Fibroblast of lung (primary cell): Measurements from ENCODE around the gene MTSS2. TPM values are rescaled to one million over a fixed set of nuclear protein-coding genes. Genes with fewer than 3 reads are reported as not detected.
A peak's percentile ranks its signal among the peaks of the same experiment; 100 is the strongest.

Experiments used
- DNase-seq, 2 donors: peaks; one replicate each; pipeline versions ENCODE4 v3.0.0 to v3.0.0-alpha.2; 2010; ENCODE audit warnings: low read depth in 2 of 2
- H2AFZ ChIP-seq: 2 replicates; pipeline ENCODE4 v1.5.1; 2012; ENCODE audit warnings: low read length, control low read depth, inconsistent platforms
- H3K27ac ChIP-seq: 2 replicates; pipeline ENCODE4 v1.5.1; 2011; ENCODE audit warnings: low read length, control low read depth; ENCODE audit not compliant: insufficient read depth
- H3K27me3 ChIP-seq: 2 replicates; pipeline ENCODE4 v1.5.1; 2011; ENCODE audit warnings: mild to moderate bottlenecking, low read length; ENCODE audit not compliant: control insufficient read depth, insufficient read depth
- H3K36me3 ChIP-seq: 2 replicates; pipeline ENCODE4 v1.5.1; 2011; ENCODE audit warnings: low read length; ENCODE audit not compliant: control insufficient read depth, insufficient read depth
- H3K4me1 ChIP-seq: 2 replicates; pipeline ENCODE4 v1.5.1; 2011; ENCODE audit warnings: low read length; ENCODE audit not compliant: control insufficient read depth, insufficient read depth; ENCODE audit errors: extremely low read depth
- H3K4me2 ChIP-seq: 2 replicates; pipeline ENCODE4 v1.5.1; 2011; ENCODE audit warnings: low read length, control low read depth; ENCODE audit not compliant: insufficient read depth; ENCODE audit errors: extremely low read depth
- H3K4me3 ChIP-seq, 4 experiments: fragments of 200-600 bp in 1 of 4; sonication (generic) in 1 of 4; replicated peaks in 1 of 4; 2 replicates each; pipeline ENCODE4 v1.5.1; 2011 to 2016; ENCODE audit warnings: low read length in 4 of 4, low read depth in 3 of 4, mild to moderate bottlenecking in 3 of 4, control low read depth in 2 of 4, inconsistent platforms in 1 of 4, mixed read lengths in 1 of 4; ENCODE audit not compliant: insufficient read depth in 1 of 4; ENCODE audit errors: control extremely low read depth in 1 of 4
- H3K79me2 ChIP-seq: 2 replicates; pipeline ENCODE4 v1.5.1; 2012; ENCODE audit warnings: mild to moderate bottlenecking, low read length, inconsistent platforms; ENCODE audit not compliant: control insufficient read depth, insufficient read depth
- H3K9ac ChIP-seq: 2 replicates; pipeline ENCODE4 v1.5.1; 2011; ENCODE audit warnings: mild to moderate bottlenecking, low read length, control low read depth; ENCODE audit not compliant: insufficient read depth
- H3K9me3 ChIP-seq: 2 replicates; pipeline ENCODE4 v1.5.1; 2012; ENCODE audit warnings: low read depth, low read length; ENCODE audit not compliant: control insufficient read depth, insufficient read depth
- H4K20me1 ChIP-seq: 2 replicates; pipeline ENCODE4 v1.5.1; 2011; ENCODE audit warnings: low read length; ENCODE audit not compliant: control insufficient read depth, insufficient read depth; ENCODE audit errors: extremely low read depth
- CTCF ChIP-seq, 2 donors: IDR thresholded peaks in 1 of 2; conservative IDR thresholded peaks in 1 of 2; 1 replicate in 1 of 2; 2 replicates in 1 of 2; pipeline ENCODE4 v1.5.1; 2011 to 2012; ENCODE audit warnings: low read length in 2 of 2, control low read depth in 1 of 2, inconsistent platforms in 1 of 2, low read depth in 1 of 2, mild to moderate bottlenecking in 1 of 2
- EZH2 ChIP-seq: IDR thresholded peaks from 2 replicates; pipeline ENCODE4 v1.5.1; 2012; ENCODE audit warnings: low read length, control low read depth, mild to moderate bottlenecking; ENCODE audit errors: missing control alignments
- polyA minus RNA-seq: library from RNA; depleted of rRNA, polyadenylated mRNA; stranded (reverse); fragments of >200 nt; gene quantifications from 2 replicates; pipeline ENCODE4 v1.2.3, GENCODE V29; 2011; ENCODE audit warnings: low replicate concordance
- polyA plus RNA-seq, 2 donors: library from polyadenylated mRNA; depleted of rRNA in 1 of 2; stranded (reverse) in 1 of 2; unstranded in 1 of 2; fragments of >200 nt; gene quantifications; 2 replicates each; pipeline ENCODE4 v1.2.1, GENCODE V29; 2011 to 2012; ENCODE audit warnings: missing spikeins in 1 of 2
- total RNA-seq: library from RNA; depleted of rRNA; stranded (reverse); fragments of >200 nt; gene quantifications from 2 replicates; pipeline ENCODE4 v1.2.1, GENCODE V29; 2014

Gene MTSS2
- total RNA-seq: 81.7 and 126 TPM in 2 replicates
- polyA plus RNA-seq: 90.4 and 131 TPM in 2 replicates
- 128 and 258 TPM in 2 replicates for polyA plus RNA-seq (2012)
- 86.5 and 259 TPM in 2 replicates for polyA minus RNA-seq

- Histone ChIP-seq H3K27me3 (no peaks in the 10 kb centered on the region), H2AFZ (no peak within 1 kb of the TSS), H3K4me2 (peak within 1 kb of the TSS; percentile 96), H3K36me3 (peaks cover 11% of the 10 kb centered on the region), H3K79me2 (peaks cover 49% of the 10 kb centered on the region), H3K4me3 (peak within 1 kb of the TSS; percentile 79 to 96 (median 86)), H3K9ac (peak within 1 kb of the TSS; percentile 96), H3K27ac (peak within 1 kb of the TSS; percentile 94), H3K9me3 (no peaks in the 10 kb centered on the region), H4K20me1 (no peaks in the 10 kb centered on the region), H3K4me1 (peaks cover 59% of the 10 kb centered on the region)
- TF ChIP-seq EZH2 (no peak), CTCF (conservative IDR thresholded peaks at IDR 0.05 in 1 of 2, IDR thresholded peaks at IDR 0.05 in 1 of 2; ENCODE audit: low read depth in 1 of 2, low read length in 2 of 2) (no peak)
- peak; percentile 86 to 91 for DNase-seq
Observed at GRCh38 chr16:70685938-70686375, at the start of gene MTSS2. Gene MTSS2, minus strand, starts transcription at chr16:70686053. Its CDS starts 262 bp downstream, at chr16:70685791.

- H3K4me2 ChIP-seq: peak overlapping the region; percentile 37
- H3K4me3 ChIP-seq: no peak overlapping the region
- H3K9ac ChIP-seq: peak overlapping the region; percentile 45
- peaks cover 3% of the 10 kb centered on the region for H3K36me3 ChIP-seq
- no peaks in the 10 kb centered on the region for H3K27me3 ChIP-seq
- H4K20me1 ChIP-seq: no peaks in the 10 kb centered on the region
- no peak overlapping the region for H2AFZ ChIP-seq
- peak; percentile 31 to 67 for DNase-seq
- peak overlapping the region; percentile 100 for H3K27ac ChIP-seq
- H3K9me3 ChIP-seq: no peaks in the 10 kb centered on the region
- H3K4me1 ChIP-seq: peaks cover 37% of the 10 kb centered on the region
- H3K79me2 ChIP-seq: no peaks in the 10 kb centered on the region
- TF ChIP-seq CTCF (conservative IDR thresholded peaks at IDR 0.05 in 1 of 2, IDR thresholded peaks at IDR 0.05 in 1 of 2; ENCODE audit: low read depth in 1 of 2, low read length in 2 of 2) (no peak), EZH2 (no peak)
Observed at GRCh38 chr16:70735141-70735979, 49.5 kb upstream of the MTSS2 start.

- no peaks in the 10 kb centered on the region for H3K27me3 ChIP-seq
- H3K79me2 ChIP-seq: no peaks in the 10 kb centered on the region
- DNase-seq: no peak
- H3K36me3 ChIP-seq: peaks cover 3% of the 10 kb centered on the region
- H3K4me3 ChIP-seq: no peak overlapping the region
- H3K9me3 ChIP-seq: no peaks in the 10 kb centered on the region
- TF ChIP-seq CTCF (conservative IDR thresholded peaks at IDR 0.05 in 1 of 2, IDR thresholded peaks at IDR 0.05 in 1 of 2; ENCODE audit: low read depth in 1 of 2, low read length in 2 of 2) (no peak), EZH2 (no peak)
- no peak overlapping the region for H3K4me2 ChIP-seq
- peaks cover 35% of the 10 kb centered on the region for H3K4me1 ChIP-seq
- peak overlapping the region; percentile 45 for H3K9ac ChIP-seq
- peak overlapping the region; percentile 100 for H3K27ac ChIP-seq
- no peak overlapping the region for H2AFZ ChIP-seq
- H4K20me1 ChIP-seq: no peaks in the 10 kb centered on the region
Observed at GRCh38 chr16:70734522-70735095, 48.8 kb upstream of the MTSS2 start.
